SIG-M5 treated with dmso at 0.1 percent for 504 hours (cell line): ENCODE results near the gene MLF1.

ENCODE experiments used
- DNase-seq: peaks from one replicate; lab custom pipeline; 2025; ENCODE audit not compliant: unreplicated experiment; lab: John Stamatoyannopoulos, UW

The MLF1 gene

DNA sequence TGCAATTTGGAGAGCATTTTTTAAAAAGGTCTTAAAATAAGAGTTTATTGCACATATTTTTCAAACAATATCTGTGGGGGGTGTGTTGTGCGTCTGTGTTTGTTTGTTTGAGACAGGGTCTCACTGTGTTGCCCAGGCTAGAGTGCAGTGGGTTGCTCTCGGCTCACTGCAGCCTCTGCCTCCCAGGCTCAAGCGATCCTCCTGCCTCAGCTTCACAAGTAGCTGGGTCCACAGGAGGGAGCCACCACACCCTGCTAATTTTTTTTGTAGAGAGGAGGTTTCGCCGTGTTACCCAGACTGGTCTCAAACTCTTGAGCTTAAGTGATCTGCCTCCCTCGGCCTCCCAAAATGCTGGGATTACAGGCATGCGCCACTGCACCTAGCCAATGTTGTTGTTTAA, 2.7 kb downstream of the MLF1 start:
- DNase-seq = no peak

DNA sequence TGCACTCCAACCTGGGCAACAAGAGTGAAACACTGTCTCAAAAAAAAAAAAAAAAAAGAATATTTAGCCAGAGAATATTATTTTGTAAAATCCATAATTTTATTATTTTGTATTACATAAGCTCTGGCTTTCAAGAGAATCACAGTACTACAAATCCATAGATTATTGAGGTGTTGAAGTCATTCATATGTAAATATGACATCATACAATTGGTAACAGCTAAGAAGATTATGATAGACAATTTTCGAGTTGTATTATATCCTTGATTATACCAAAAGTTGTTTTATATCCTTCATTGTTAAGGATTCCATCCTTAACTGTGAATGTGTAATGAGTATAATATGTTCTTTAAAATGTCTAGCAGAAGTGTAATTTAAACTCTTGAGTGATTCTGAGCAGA, 3.7 kb downstream of the MLF1 start:
- no peak for DNase-seq

DNA sequence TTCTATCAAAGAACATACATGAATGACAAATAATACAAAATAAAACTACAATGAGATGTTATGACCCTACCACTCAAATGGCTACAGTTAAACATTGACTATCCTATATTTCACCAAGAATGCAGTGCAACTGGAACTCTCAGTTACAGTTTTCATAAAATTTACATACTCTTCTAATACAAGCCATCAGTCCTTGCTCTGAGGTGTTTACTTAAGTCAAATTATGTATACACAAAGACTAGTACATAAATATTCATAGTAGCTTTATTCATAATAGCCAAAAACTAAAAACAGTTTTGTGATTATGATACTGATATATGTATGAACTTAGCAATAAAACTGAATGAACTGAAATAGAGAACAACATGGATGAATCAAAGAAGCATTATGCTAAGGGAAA, 19.2 kb downstream of the MLF1 start:
- no peak for DNase-seq

DNA sequence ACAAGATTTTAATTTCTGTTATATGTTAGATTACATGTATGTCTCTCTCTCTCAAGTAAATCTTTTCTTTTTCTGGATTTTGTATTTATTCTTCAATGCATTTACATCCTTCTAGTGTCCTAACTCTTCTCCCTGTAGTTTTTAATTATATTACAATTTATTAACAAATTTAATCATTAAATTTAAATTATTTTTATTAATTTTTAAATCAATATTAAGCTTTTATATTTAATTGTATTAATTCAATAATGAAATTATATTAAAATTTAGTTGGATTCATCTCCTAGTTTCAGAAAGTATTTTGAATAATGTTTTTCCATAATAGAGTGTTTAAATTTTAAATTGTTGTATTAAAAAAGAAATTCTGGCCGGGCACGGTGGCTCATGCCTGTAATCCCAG, 29.8 kb downstream of the MLF1 start:
- DNase-seq = no peak

DNA sequence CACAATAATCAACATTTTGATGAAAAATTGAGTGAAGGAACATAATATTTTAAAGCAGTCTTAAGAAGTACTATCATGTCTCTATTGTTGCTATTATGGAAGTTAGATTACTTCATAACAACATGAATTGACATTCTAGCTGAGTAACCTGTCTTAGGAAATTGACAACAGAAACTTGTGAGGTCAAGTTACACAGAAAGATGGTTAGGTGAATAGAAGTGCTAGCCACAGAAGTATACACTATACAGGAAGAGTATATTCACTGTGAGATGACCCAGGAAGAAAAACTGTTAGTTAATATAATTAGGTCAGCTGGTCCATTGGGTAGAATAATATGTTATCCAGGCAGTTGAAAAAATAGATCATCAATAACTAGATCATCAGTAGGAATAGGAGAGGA, 31.2 kb downstream of the MLF1 start:
- no peak for DNase-seq

DNA sequence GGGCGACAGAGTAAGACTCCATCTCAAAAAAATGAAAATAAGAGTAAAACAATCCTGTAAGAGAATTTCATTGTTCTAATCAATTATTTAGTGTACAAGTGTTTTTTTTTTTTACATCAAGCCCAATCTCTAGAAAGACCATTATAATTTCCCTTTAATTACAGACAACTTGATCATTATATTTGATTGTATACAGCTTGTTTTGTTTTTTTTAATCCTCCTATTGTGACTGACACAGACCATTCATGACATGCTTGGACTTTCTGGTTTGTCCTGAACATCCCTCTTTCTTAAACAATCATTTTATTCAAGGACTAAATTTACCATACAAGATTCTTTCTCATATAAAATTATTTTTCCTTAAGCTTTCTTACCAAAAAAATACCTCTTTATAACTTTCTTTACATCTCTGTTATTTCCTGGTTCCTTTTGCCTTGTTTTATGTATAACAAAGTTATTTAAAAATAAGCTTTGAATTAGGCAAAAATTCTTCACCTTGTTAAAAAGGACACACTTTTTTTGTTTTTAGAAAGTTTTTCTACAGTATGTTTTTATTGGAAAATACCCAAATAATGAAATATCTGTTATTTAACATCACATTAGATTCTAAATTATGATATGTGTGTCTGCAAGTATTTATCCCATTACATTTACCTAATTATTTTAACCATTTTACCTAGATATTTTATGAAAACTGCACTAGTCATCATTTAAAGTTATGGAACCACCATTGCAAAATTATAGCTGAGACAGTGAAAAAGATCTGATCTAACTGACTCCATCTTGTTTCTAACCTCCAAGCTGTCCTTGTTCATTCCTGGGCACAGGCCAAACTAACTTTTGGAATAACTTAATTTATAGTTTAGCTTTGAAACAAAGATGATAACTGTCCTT, 47.2 kb downstream of the MLF1 start:
- no peak for DNase-seq

DNA sequence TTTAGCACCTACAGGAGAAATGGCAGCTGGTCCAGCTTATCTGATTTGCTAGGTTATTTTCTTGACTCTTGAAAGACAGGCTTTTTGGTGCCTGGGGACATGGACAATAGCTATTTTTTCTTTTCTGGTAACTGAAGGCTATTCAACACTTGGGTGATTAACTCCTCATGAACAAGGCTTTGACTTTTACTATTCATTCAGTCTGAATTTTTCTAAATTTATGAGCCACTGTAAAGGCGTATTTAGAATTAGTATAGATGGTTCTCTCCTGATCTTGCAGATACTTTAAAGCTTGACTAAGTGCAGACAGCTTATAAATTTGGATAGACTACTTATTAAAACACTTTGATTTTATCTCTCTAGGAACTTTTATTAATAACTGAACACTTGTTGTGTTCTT, 54.9 kb downstream of the MLF1 start:
- no peak for DNase-seq

DNA sequence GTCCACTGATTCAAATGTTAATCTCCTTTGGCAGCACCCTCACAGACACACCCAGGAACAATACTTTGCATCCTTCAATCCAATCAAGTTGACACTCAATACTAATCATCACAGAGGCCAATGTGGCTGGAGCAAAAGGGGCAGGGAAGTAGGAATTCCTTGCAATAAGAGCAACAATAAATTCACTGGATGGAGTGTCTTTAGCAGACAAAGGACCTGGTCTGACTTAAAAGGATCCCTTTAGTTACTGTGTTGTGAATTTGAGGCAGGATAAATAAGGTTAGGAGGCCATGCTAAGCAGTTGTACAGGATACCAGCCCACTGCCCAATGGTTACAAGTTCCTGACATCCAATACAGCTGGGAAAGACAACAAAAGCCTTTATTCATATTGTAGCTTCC, 61.0 kb downstream of the MLF1 start:
- DNase-seq = no peak

DNA sequence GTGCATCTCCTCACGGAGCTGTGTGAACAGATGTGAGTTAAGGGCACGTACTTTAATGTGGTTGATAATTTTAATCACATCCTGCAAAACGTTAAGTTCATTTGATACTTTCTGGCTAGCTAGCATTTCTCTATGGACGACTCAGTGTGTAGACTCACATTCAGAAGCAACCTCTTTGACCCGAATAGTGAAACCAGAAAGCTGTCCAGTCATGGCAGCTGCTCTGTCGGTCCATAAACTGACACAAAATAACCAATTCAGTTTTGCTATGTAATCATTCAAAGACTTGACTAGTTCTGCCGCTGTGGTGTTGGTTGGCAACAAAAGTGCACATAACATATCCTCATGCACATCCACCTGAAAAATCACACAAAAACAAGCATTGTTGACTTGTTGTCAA, 69.7 kb downstream of the MLF1 start:
- no peak for DNase-seq

DNA sequence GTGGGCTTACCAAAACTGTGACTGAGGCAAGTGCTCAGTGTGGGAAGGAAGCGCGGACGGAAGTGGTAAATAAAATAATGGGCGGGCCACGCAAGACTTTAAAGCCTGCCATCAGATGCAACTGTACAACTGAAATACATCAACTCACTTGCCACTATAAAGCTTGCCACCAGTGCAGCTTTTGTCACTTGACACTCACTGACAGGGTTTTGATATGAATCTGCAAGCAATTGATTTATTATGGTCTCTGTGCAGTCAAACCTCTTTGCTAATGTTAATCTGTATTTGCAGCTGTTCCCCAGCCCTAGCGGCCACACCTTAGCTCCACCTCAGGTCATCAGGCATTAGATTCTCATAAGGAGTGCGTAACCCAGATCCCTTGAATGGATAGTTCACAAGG, 71.0 kb downstream of the MLF1 start:
- no peak for DNase-seq

DNA sequence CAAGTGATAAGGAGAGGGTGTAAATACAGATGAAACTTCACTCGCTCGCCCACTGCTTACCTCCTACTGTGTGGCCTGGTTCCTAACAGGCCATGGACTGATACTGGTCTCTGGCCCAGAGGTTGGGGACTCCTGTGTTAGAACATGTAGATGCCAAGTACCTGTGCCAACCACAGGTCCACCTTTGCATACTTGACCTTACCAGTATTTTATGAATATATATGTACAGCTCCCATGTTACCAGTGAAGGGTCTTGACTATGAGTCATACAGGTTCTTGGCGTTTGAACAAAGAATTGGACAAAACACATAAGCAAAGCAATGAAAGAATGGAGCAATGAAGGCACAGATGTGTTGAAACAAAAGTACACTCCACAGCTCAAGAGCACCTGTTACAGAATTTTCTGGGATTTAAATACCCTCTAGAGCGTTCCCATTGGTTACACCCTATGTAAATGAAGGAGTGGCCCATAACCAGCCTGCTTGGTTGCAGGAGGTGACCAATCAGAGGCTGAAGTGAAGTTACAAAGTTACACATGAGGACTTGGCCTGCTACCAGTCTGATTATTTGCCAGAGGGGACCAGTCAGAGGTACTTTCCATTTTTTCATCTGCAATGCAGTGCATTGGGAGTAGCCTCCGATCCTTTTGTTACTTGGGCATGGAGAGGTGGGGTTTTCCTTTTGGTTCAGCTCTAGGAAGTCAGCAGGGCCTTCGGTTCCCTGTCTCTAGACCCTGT, 71.6 kb downstream of the MLF1 start:
- DNase-seq = no peak

DNA sequence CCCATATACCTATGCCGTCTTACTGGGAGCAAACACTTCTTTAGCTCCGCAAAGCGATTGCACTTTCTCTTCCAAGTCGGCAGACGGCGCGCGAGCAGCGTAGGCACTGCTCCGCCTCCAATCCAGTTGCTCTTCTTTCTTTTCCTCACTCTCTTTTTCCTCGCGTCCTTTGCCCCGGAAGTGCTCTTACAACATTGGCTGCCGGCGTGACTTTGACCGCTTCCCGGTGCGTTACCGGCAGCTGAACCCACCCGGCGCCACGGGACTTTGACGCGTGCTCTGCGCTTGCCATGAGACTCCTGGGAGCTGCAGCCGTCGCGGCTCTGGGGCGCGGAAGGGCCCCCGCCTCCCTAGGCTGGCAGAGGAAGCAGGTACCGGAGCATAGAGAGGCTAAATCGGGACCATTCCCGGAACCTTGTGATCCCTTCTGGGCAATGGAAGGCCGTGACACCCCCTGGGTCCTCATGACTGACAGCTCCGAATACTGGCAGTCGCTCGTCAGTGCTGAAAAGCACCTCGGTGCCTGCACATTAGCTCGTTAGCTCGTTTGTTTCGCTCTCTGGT, 73.4 kb downstream of the MLF1 start, which contains the start of gene GFM1:
TSS of gene GFM1 (plus strand) at position 183 of the 564 bp plus-strand sequence. CDS start at position 291, 108 bp downstream.
- peak; percentile 99 for DNase-seq

DNA sequence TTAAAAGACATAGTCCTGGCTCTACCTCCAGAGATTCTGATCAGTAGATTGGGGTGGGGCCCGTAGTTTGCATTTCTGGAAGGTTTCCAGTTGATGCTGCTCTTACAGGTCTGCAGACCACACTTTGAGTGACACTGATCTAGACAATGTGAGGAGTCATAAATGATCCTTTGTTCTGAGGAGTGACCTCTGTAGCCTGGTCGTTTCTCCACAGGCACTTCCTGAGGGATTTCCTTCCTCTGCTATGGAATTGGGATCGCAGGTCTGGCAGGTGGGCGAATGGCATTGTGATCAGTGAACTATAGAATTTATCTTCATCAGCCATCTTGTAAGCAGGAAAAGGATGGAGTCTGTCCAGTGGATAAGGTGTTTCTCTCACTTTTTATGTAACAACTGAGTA, 78.8 kb downstream of the MLF1 start:
- DNase-seq = no peak

DNA sequence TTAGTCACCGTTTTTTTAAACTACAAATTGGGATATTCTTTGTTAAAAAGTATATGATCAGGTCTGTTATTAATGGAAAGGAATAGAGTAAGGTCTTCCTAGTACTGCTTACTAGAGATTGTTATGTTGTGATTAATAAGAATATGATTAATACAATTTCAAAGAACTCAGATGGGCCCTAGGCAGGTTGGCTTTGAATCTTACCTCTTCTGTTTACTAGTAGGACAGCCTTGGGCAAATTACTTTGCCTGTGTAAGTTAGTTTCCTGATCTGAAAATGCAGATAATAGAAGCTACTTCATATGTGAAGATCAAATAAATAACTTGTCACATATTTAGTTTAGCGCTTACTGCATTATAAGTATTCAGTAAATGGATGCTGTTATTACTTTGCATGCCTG, 80.2 kb downstream of the MLF1 start:
- DNase-seq = no peak

DNA sequence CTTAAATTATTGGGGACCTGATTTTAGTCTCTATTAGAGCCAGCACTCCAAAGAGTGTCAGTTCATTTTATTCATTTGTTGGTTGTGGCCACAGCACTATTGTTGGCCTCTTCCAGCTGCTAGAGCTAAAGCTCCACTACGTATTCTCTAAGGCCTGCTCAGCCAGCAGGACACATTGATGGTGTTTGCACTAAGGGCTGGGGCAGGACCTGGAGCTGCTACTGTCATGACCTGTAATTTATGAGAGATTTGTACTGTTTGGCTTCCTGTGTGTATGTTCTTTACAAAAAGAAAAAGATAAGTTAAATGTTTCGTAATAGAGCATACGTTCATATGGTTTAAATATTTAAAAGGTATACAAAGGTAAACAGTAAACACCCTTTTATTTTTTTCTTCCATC, 81.5 kb downstream of the MLF1 start:
- no peak for DNase-seq
